Ishikawa (cell line): Measurements from ENCODE around the gene CEP112.

Experiments used
- CEBPB ChIP-seq: IDR thresholded peaks from 2 replicates; pipeline ENCODE4 v1.6.1; 2012
- CREB1 ChIP-seq: IDR thresholded peaks from 2 replicates; pipeline ENCODE4 v1.6.1; 2012; ENCODE audit warnings: low read depth
- EGR1 ChIP-seq: IDR thresholded peaks from 2 replicates; pipeline ENCODE4 v1.6.1; 2012
- EP300 ChIP-seq: IDR thresholded peaks from 2 replicates; pipeline ENCODE4 v1.6.1; 2012; ENCODE audit warnings: borderline replicate concordance
- FOXM1 ChIP-seq: IDR thresholded peaks from 2 replicates; pipeline ENCODE4 v1.6.1; 2012; ENCODE audit warnings: low read depth, borderline replicate concordance
- MAX ChIP-seq: IDR thresholded peaks from 2 replicates; pipeline ENCODE4 v1.6.1; 2012
- NFIC ChIP-seq: IDR thresholded peaks from 2 replicates; pipeline ENCODE4 v1.6.1; 2012
- RAD21 ChIP-seq: IDR thresholded peaks from 2 replicates; pipeline ENCODE4 v1.6.1; 2012; ENCODE audit warnings: low read depth
- REST ChIP-seq: IDR thresholded peaks from 2 replicates; pipeline ENCODE4 v1.6.1; 2012; ENCODE audit warnings: low read depth, mild to moderate bottlenecking
- TAF1 ChIP-seq: IDR thresholded peaks from 2 replicates; pipeline ENCODE4 v1.6.1; 2012; ENCODE audit warnings: low read depth, mild to moderate bottlenecking
- TCF12 ChIP-seq: IDR thresholded peaks from 2 replicates; pipeline ENCODE4 v1.6.1; 2012; ENCODE audit warnings: low read depth
- TEAD4 ChIP-seq: IDR thresholded peaks from 2 replicates; pipeline ENCODE4 v1.6.1; 2012
- YY1 ChIP-seq: IDR thresholded peaks from 2 replicates; pipeline ENCODE4 v1.6.1; 2012; ENCODE audit warnings: low read depth
- TF ChIP-seq, protein P1 (sequence below): IDR thresholded peaks from 2 replicates; pipeline ENCODE4 v1.6.1; 2012

Gene CEP112

DNA sequence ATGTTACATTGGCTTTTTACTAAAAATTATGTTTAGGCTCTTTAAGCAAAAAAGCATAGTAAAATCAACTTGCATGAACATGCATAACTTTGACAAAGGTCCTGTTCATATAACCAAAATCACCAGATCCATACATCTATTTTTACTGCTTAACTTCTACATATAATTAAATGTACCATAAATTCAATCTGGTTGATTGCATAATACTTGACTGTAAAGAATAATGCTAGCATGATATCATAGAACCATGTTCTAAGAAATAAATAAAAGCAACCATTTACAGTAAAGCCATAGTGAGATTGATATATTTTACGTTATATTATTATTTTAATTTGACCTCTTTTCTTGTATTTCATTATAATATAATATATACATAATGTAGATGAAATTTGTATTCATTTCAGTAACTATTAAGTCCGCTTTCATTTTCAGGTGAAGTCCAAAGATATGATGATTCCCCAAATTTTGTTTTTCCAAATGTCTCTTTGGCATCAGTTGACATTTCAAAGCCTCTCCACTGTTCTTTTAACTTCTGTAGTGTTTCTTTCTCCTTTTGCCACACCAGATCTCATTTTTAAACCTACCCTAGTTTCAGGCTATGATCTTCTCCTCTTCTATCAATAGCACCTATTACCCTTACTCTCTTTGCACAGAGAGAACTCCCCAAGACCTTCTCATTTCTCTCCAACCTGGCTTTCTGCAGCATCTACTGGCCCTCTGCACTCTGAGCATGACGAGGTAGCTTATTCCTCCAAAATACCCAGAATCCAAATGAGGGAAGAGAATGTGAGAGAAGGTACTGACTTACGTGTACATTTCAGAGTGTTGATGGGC, 35.5 kb upstream of the CEP112 start:
- TF ChIP-seq NFIC (no peak), REST (no peak), FOXM1 (no peak), CREB1 (no peak), CEBPB (no peak), RAD21 (no peak), TEAD4 (no peak), TCF12 (no peak)
- TF ChIP-seq, protein P1, sequence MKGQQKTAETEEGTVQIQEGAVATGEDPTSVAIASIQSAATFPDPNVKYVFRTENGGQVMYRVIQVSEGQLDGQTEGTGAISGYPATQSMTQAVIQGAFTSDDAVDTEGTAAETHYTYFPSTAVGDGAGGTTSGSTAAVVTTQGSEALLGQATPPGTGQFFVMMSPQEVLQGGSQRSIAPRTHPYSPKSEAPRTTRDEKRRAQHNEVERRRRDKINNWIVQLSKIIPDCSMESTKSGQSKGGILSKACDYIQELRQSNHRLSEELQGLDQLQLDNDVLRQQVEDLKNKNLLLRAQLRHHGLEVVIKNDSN, result no peak

DNA sequence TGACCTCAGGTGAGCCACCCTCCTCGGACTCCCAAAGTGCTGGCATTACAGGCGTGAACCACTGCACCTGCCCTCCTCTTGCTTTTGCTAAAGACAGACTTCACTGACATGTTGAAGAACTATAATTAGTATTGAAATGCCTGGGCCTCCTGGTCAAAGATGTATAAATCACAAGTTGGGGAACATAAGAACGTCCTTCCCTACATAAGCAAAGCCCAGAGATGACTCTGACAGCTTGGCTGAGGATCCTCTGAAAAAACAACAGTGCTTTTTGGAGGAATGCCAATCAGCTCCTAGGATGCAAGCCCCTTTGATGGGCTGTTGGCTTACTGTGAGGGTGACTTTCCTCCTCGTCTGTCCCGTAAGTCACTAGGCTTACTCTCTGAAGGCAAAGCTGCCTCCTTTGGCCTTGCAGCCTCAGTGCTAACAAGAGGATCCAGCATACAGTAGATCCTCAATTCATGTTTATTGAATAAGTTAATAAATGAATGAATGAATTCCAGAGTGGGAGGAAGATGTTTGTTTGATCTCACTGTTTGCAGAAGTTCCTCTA, 30.9 kb upstream of the CEP112 start:
- no peak for TF ChIP-seq FOXM1
- TF ChIP-seq NFIC, result no peak
- TF ChIP-seq EP300, result no peak
- TF ChIP-seq RAD21, result no peak
- TF ChIP-seq, protein P1, result no peak
- no peak for TF ChIP-seq TEAD4
- no peak for TF ChIP-seq CREB1
- no peak for TF ChIP-seq REST
- TF ChIP-seq YY1, result no peak

DNA sequence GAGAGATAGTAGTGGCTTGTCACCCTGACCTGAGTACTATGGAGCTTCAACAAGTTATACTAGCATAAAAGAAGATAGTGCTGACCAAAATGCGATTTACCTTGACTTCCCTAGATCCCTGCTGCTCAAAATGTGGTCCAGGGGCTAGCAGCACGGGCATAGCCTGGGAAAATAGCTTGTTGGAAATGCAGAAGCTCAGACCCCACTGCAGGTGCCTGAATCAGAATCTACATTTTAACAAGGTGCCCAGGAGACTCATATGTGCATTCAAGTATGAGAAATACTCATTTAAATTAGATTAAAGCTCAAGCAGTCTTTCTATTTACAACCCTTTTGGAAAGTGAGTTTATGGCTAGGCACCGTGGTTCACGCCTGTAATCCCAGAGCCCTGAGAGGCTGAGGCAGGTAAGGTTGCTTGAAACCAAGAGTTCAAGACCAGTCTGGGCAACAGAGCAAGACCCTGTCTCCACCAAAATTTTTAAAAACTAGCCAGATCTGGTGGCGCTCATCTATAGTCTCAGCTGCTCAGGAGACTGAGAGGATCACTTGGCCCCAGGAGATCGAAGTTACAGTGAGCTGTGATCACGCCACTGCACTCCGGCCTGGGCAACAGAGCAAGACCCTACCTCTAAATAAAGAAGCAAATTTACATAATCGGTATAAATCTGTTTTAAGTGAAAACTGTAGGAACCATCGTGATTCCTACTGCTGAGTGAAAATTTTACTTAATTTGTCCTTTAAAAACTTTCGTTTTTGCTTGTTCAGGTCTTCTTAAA, 30.0 kb upstream of the CEP112 start:
- TF ChIP-seq MAX (no peak), EGR1 (no peak), YY1 (no peak), CREB1 (no peak), RAD21 (no peak), CEBPB (no peak), REST (no peak), TEAD4 (no peak), NFIC (no peak), TCF12 (no peak), TAF1 (no peak), FOXM1 (no peak)
- TF ChIP-seq, protein P1, result no peak

GRCh38 chr17:66221343-66221742, 29.4 kb upstream of the CEP112 start:
- TF ChIP-seq NFIC (no peak), TCF12 (no peak), RAD21 (no peak), TEAD4 (no peak), TAF1 (no peak)
